Tibial nerve (tissue), 4 donors: ENCODE measurements around the gene CENPV. TPM values are rescaled to one million over a fixed set of nuclear protein-coding genes. Genes with fewer than 3 reads are reported as not detected.

ENCODE experiments used
- DNase-seq, 2 donors: peaks; one replicate each; pipeline ENCODE4 v3.0.0-alpha.2; 2019; ENCODE audit warnings: low spot score in 2 of 2
- H3K27ac ChIP-seq, 4 donors: fragments of 200-600 bp; sonication (generic) in 3 of 4; one replicate each; pipeline ENCODE4 v1.5.1; 2017 to 2019; ENCODE audit warnings: mild to moderate bottlenecking in 1 of 4
- H3K27me3 ChIP-seq, 2 donors: fragments of 200-600 bp; sonication (generic) in 1 of 2; one replicate each; pipeline versions ENCODE4 v1.5.1 to v1.6.0; 2017 to 2019
- H3K36me3 ChIP-seq, 3 donors: fragments of 200-600 bp; sonication (generic); one replicate each; pipeline ENCODE4 v1.5.1; 2018 to 2019
- H3K4me1 ChIP-seq, 4 donors: fragments of 200-600 bp; sonication (generic) in 3 of 4; one replicate each; pipeline ENCODE4 v1.5.1; 2017 to 2019
- H3K4me3 ChIP-seq, 4 donors: fragments of 200-600 bp; sonication (generic) in 3 of 4; one replicate each; pipeline ENCODE4 v1.5.1; 2017 to 2019; ENCODE audit warnings: mild to moderate bottlenecking in 1 of 4, moderate library complexity in 1 of 4
- H3K9me3 ChIP-seq, 4 donors: fragments of 200-600 bp; sonication (generic) in 3 of 4; one replicate each; pipeline ENCODE4 v1.5.1; 2017 to 2019
- EP300 ChIP-seq, 2 donors: sonication (generic); formaldehyde crosslinking; IDR thresholded peaks; one replicate each; pipeline ENCODE4 v1.6.1; 2017; ENCODE audit warnings: antibody characterized with exemption in 2 of 2, mild to moderate bottlenecking in 1 of 2
- POLR2A ChIP-seq, 2 donors: fragments of 450-650 bp; IDR thresholded peaks; one replicate each; pipeline ENCODE4 v1.6.1; 2017; ENCODE audit warnings: antibody characterized with exemption in 2 of 2, mild to moderate bottlenecking in 2 of 2, moderate library complexity in 2 of 2
- WGBS, 2 donors: methylation state at CpG; one replicate each; pipeline ENCODE4 v1.1.5; 2018; 5-methylcytosine and 5-hydroxymethylcytosine counted together
- total RNA-seq, 4 donors: library from RNA; depleted of rRNA; stranded (reverse); fragments of >200 nt; gene quantifications; one replicate each; pipeline ENCODE4 v1.1.0, GENCODE V29; 2016
- TF ChIP-seq, protein P1 (sequence below), 5 experiments: fragments of 200-600 bp in 3 of 5; fragments of 450-650 bp in 2 of 5; sonication (generic) in 3 of 5; IDR thresholded peaks; one replicate each; pipeline ENCODE4 v1.5.1; 2016 to 2019; ENCODE audit warnings: antibody characterized with exemption in 5 of 5, mild to moderate bottlenecking in 3 of 5, moderate library complexity in 2 of 5

The CENPV gene
- total RNA-seq, 4 donors from 2014 or later = 8.5 to 23.1 (median 12.8) TPM

DNA sequence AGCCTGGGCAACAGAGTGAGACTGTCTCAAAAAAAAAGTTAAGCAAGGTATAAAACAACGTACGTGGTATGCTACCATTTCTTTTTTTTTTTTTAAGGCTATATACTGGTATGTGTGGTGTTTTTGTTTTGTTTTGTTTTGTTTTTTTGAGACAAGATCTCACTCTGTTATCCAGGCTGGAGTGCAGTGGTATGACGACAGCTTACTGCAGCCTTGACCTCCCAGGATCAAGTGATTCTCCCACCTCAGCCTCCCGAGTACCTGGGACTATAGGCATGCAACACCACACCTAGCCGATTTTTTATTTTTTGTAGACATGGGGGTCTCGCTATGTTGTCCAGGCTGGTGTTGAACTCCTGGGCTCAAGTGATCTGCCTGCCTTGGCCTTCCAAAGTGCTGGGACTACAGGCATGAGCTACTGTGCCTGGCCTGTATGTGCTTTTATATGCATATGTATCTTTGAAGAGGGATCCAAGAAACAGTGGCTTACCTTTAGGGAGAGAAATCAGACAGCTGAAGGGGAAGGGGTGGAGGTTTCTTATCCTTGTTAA is 6.5 kb downstream of the CENPV start:
- 93 to 96% methylated on average over 6 of the region's 6 CpGs for WGBS, 2 donors
- Histone ChIP-seq H3K36me3 (peaks cover 0 to 54% (median 3%) of the 10 kb centered on the region in 3 donors), H3K4me3 (no peak overlapping the region), H3K9me3 (no peaks in the 10 kb centered on the region), H3K27me3 (peaks cover 0 to 5% of the 10 kb centered on the region in 2 donors), H3K4me1 (peaks cover 0 to under 1% (median 0%) of the 10 kb centered on the region in 4 donors), H3K27ac (no peak overlapping the region)
- TF ChIP-seq, protein P1, sequence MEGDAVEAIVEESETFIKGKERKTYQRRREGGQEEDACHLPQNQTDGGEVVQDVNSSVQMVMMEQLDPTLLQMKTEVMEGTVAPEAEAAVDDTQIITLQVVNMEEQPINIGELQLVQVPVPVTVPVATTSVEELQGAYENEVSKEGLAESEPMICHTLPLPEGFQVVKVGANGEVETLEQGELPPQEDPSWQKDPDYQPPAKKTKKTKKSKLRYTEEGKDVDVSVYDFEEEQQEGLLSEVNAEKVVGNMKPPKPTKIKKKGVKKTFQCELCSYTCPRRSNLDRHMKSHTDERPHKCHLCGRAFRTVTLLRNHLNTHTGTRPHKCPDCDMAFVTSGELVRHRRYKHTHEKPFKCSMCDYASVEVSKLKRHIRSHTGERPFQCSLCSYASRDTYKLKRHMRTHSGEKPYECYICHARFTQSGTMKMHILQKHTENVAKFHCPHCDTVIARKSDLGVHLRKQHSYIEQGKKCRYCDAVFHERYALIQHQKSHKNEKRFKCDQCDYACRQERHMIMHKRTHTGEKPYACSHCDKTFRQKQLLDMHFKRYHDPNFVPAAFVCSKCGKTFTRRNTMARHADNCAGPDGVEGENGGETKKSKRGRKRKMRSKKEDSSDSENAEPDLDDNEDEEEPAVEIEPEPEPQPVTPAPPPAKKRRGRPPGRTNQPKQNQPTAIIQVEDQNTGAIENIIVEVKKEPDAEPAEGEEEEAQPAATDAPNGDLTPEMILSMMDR (IDR thresholded peaks at IDR 0.05) = no peak
- TF ChIP-seq EP300 (IDR thresholded peaks at IDR 0.05) = no peak
- no peak for TF ChIP-seq POLR2A (IDR thresholded peaks at IDR 0.05)
- no peak for DNase-seq

DNA sequence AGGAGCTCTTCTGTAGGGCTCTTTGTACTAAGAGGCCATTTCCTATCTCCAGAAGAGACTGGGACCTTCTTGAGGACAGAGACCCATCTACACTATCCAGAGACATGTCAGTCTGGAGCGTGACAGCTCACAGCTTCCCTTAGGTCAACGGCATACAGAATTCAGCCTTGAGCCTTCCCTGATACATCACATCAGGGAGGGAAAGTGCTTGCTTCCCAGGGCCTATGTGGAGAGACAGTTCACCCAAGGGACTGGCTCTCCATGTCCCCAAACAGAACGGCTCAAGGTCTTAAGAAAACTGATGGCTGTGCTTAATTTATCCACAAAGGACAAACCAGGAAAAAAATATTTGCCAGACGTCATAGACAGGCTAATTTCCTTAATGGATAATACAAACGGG is 7.7 kb downstream of the CENPV start:
- WGBS, 2 donors = 75 to 77% methylated on average over 5 of the region's 5 CpGs

DNA sequence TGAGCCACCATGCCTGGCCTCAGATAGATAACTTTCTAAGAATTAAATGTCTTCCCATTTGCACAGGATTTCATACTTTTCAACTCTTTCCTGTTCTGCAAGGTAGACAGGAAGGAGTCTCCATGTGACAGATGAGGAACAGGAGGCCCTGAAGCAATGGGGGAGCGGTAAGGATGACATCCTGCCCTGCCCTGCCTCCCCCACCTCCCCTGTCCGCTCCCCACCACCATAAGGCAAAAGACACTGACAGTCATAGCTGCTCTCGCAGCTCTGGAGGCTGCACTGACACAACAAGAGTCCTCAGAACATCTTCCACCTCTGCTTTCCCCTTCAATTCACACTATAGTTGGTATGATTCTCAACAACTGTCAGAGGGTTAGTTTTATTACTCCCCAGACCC is 9.7 kb downstream of the CENPV start:
- Histone ChIP-seq H3K36me3 (peaks cover 0 to 42% (median 3%) of the 10 kb centered on the region in 3 donors), H3K27me3 (no peaks in the 10 kb centered on the region), H3K4me3 (no peak overlapping the region), H3K4me1 (no peaks in the 10 kb centered on the region), H3K27ac (no peak overlapping the region), H3K9me3 (no peaks in the 10 kb centered on the region)
- 96% methylated on average over 3 of the region's 3 CpGs for WGBS, 2 donors
- TF ChIP-seq POLR2A (IDR thresholded peaks at IDR 0.05) (no peak), EP300 (IDR thresholded peaks at IDR 0.05) (no peak)
- TF ChIP-seq, protein P1 (IDR thresholded peaks at IDR 0.05) = no peak
- no peak for DNase-seq

More for the DNA sequence above, 7.7 kb downstream of the CENPV start:
- H3K36me3 ChIP-seq = peaks cover 0 to 54% (median 3%) of the 10 kb centered on the region in 3 donors
- TF ChIP-seq POLR2A (IDR thresholded peaks at IDR 0.05) (no peak), EP300 (IDR thresholded peaks at IDR 0.05) (no peak)
- TF ChIP-seq, protein P1 (IDR thresholded peaks at IDR 0.05) = no peak
- H3K27me3 ChIP-seq = no peaks in the 10 kb centered on the region
- no peaks in the 10 kb centered on the region for H3K4me1 ChIP-seq
- H3K4me3 ChIP-seq = no peak overlapping the region
- no peak for DNase-seq
- no peak overlapping the region for H3K27ac ChIP-seq
- no peaks in the 10 kb centered on the region for H3K9me3 ChIP-seq

DNA sequence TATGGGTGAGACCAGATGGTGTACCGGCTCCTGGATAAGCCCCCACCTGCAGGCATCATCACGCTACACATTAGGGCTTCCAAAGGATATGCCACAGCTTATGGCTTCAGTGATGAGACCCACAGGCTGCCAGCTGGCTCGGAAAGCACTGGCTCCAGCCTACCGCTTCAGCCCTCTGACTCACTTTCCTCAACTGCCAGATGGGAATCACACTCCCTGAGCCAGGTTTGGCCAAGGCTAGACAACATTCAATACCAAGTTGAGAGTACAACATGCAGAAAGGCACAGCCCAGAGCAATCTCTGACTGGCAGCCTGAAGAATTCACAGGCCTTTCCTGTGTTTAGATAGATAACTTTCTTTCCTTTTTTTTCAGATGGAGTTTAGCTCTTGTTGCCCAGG is 10.3 kb downstream of the CENPV start:
- Histone ChIP-seq H3K4me1 (no peaks in the 10 kb centered on the region), H3K9me3 (no peaks in the 10 kb centered on the region), H3K27ac (no peak overlapping the region), H3K4me3 (no peak overlapping the region), H3K36me3 (peaks cover 0 to 37% (median 3%) of the 10 kb centered on the region in 3 donors), H3K27me3 (no peaks in the 10 kb centered on the region)
- TF ChIP-seq, protein P1 (IDR thresholded peaks at IDR 0.05) = no peak
- no peak for TF ChIP-seq POLR2A (IDR thresholded peaks at IDR 0.05)
- no peak for TF ChIP-seq EP300 (IDR thresholded peaks at IDR 0.05)
- no peak for DNase-seq
- whole genome bisulfite sequencing, 2 donors = 98% methylated on average over 4 of the region's 4 CpGs

DNA sequence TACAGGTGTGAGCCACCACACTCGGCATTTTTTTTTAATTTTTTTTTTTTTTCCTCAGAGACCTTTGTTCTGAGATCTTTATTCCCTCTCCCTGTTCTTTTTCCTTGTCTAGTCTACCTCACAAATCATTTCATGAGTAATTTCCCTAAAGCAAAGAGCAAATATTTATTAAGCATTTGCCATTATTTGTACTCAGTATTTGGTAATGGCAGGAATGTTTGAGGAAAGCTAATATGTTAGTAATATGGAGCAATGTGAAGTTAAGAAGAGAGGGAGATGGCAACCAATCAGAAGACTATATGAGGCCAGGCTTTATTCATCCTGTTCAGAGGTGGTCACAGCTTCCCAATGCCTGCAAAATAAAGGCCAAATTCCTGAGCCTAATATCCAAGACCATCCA is 13.3 kb downstream of the CENPV start:
- Histone ChIP-seq H3K4me3 (no peak overlapping the region), H3K9me3 (no peaks in the 10 kb centered on the region), H3K36me3 (peaks cover 0 to 37% (median 3%) of the 10 kb centered on the region in 3 donors), H3K27ac (no peak overlapping the region), H3K4me1 (no peaks in the 10 kb centered on the region), H3K27me3 (no peaks in the 10 kb centered on the region)
- 93 to 100% methylated on average over 1 of the region's 1 CpG for WGBS, 2 donors
- TF ChIP-seq POLR2A (IDR thresholded peaks at IDR 0.05) (no peak), EP300 (IDR thresholded peaks at IDR 0.05) (no peak)
- TF ChIP-seq, protein P1 (IDR thresholded peaks at IDR 0.05) = no peak
- no peak for DNase-seq
